Activated effector memory CD4-positive, alpha-beta T cell treated with anti-CD3 and anti-CD28 coated beads, Interleukin-2, amount 50 U/mL, for 16 hours (primary cell): ENCODE results near the gene NCOA1.
A peak's percentile ranks its signal among the peaks of the same experiment; 100 is the strongest.
"Not testable (repeated sequence)": the region's sequence is repeated elsewhere in the genome, so short reads cannot be mapped to it uniquely, and the experiment has no call there.

Source experiments
- DNase-seq: peaks from one replicate; pipeline ENCODE4 v3.0.0-alpha.2; 2020

The NCOA1 gene

DNA sequence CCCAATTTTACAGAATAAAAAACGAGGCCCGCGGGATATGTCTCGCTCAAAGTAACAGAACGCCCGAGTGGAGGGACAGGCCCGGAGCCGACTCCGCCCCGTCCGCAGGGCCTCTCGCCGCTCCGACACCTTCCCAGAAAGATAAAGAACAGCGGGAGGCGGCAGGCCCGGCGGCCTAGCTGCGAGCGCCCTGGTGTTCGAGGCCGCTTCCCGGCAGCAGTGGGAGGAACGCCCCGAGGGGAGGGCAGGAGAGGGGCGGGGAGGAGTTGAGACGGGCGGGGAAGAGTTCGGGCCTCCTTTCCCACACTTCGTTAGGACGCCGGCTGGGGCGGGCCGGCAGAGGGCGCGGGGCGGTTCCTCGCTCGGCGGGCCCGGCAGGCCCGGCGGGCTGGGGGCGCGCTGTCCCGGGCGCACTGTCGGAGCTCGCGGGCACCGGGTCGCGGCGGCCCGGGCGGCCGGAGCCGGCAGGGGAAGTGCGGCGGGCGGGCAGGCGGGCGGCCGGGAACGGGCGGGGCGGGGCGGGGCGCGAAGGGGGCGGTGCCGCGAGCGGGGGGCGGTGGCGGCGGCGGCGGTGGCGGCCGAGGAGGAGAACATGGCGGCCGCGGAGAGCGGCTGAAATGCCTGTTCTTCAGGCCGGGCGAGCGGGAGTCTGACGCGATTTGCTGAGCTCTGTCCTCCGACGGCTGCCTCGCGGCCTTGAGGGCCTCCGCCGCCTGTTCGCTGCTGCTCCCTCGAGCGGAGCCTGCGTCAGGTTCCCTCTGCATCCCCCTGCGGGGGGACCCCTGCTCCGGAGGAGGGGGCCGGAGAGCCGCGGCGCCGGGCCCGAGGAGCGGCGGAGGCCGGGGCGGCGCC lies at the start of gene NCOA1:
NCOA1 (plus strand) TSS at position 565 of the 852 bp plus-strand sequence. CDS start 167,424 bp downstream, outside the sequence.
- DNase-seq: peak; percentile 97

DNA sequence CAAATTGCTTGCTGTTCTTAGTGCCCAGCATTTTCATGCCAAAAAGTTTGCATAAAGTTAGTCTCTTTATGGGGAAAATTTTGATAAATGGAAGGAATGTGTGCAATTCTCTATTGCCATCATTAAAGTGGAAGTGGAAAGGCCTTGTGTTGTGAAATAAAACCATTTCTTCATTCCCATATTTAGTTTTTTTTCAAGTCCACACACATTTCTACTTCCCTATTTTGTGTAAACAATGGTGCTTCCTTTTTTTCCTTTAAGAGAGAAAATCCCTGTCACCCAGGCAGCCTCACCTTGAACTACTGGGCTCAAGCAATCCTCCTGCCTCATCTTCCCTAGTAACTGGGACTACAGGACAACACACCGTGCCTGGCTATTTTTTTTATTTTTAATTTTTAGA lies 42.3 kb upstream of the NCOA1 start:
- no peak for DNase-seq

DNA sequence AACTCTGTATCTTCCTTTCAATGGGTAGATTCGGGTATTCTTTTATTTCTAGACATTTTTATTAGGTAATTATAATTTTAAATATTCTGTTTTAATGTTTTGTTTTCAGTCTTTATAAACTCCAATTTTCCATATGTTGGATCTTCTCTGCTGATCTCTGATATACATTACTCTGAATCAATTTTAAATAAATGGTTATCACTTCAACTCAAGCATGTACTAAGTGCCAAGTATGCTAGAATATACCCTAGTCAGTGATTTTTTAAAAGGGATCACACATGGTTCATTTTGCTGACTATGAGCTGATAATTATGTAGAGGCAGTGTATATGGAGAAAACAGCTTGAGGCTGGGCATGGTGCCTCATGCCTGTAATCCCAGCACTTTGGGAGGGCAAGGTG lies 41.7 kb upstream of the NCOA1 start:
- no peak for DNase-seq

DNA sequence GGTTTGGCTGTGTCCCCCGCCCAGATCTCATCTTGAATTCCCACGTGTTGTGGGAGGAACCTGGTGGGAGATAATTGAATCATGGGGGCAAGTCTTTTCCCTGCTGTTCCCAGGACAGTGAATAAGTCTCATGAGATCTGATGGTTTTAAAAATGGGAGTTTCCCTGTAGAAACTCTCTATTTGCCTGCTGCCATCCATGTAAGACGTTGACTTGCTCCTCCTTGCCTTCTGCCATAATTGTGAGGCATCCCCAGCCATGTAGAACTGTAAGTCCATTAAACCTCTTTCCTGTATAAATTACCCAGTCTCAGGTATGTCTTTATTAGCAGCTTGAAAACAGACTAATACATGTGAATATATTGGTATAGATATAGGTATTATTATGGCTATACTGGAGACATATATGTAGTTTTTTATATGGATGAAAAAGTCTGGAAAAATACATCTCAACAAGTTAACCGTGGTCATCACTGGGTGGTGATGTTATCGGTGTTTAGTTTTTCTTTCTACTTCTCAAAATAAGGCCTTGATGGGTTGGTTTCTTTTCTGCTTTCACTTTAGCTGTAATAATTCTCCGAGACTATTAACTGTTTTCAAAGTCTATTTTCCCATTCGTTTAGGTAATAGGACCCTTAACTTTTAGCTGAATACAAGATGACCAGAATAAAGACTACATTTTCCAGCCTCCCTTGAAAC lies 39.1 kb upstream of the NCOA1 start:
- no peak for DNase-seq

DNA sequence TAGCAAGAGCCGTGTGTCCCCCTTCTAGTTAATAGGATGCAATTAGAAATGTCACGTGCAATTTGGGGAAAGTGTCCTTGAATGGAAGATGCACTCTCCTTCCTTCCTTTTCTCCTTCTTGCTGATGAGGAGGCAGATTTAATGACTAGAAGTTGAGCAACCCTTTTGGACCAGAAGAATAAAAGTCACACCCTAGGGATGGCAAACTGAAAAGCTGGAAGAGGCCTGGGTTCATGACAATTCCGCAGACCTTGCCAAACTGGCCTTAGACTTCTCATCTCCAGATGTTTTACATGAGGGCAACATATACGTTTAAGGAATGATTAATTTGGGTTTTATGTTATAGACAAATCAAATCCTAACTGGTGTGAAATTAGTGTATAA lies 38.6 kb upstream of the NCOA1 start:
- no peak for DNase-seq

DNA sequence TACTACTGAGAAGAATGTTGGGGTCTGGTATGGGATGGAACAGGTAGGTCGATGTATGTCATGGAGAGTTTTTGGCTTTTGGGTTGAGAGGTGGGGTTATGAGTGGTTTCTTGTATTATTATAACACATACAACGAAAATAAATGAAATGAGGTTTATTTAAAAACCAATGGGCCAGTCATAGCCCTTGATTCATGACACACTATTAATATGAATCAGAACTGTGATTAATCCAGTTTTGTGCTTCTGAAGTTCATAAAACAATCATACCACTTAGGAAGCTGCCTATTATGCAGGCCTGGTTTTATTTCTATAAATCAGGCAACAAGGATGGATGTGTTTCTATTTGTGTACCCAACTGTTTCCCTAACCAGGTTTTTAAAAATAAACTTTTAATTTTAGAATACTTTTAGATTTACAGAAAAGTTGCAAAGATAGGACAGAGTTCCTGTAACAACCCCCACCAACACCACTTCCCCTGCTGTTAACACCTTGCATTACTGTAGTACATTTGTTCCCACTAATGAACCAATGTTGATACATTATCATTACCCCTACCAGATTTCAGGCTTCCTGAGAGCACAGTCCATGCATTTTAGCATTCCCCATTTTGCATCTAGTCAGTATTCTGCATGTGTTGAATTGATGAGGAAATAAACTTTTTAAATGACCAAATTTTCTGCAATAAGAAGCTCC lies 37.5 kb upstream of the NCOA1 start:
- DNase-seq: no peak

DNA sequence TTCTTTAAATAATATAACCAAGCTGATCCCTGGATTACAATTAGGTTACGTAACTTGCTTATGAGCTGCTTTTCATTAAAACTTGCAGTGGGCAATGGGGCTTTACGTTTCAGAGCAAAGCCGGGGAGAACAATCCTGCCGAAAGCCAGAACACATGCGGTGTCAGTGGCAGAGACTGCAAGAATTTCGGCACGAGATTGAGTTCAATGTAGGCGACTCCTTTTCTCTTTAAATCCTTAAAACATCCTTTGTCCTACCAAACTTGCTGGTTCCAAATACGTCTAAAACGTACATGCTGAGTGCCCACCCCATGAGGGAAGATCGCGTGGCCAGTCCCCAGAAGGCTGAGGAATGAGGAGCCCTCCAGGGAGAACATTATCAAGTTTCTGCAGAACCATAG lies 36.8 kb upstream of the NCOA1 start:
- DNase-seq: no peak

DNA sequence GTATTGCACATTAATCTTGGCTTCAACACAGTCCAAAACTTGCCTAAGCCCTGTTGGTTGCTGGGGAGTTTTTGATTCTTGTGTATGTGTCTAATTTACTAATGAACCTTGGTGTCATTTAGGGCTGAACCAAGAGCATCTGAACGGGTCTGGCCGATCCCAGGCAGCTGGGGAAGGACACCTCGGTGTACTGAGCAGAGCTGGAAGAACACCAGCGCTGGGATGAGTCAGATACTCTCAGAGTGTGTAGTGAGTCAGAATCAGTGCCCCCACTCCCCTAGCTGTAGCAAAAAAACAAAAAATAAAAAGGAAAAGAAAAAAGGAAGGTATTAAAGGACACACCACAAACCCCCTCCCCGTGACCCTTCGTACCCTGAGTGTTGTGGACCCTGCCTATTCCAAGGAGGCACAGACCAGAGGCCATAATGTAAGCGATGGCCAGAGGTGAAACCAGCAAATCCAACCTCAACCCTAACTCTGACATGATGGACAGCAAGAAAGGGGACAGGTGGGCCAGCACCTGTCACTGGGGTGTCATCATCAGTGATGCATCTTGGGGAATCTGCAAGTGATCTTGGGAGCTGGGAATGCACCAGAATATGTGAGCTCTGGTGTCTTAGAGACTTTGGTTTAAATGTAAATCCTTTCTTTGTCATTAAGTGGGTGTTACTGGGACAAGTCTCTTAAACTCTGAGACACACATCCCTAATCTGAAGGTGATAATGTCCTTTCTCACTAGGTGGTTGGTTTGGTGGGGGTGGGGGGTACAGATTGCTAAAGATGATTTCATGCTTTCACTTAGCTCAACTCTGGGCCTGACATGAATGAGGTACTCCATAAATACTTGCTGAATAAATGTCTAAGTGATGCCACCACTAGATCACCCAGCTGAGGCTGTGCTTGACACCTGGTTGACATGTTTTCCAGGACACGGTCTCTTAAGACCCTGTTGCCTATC lies 34.2 kb upstream of the NCOA1 start:
- DNase-seq: no peak

DNA sequence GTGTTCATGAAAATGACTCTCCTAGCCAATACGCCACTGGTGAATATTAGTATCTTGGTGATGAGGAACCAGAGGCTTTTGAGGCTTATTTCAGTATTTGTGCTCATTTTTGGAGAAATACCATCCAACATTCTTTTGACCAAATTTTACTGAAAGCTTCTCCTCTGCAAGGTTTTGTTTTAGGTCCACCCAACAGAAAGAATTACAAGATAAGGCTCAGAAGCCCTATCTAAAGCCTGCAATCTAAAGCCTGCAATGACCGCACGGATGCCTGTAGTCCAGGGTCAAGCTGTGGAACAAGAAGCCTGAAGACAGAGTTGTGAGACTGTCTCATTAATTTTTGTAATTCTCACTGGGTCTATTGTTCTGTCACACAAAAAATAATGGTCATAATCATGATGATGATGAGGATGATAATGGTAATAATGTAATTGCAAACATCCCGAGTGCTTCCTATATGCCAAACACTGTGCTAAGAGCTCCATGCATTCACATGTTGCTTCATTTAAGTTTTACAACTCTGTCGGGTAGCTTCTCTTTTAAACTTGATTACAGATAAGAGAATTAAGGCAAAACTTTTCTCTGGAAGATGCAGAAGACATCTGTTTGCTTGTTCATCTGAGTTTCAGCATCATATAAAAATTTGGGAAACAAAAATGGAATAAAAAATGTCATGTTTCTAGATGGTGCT lies 33.2 kb upstream of the NCOA1 start:
- no peak for DNase-seq

DNA sequence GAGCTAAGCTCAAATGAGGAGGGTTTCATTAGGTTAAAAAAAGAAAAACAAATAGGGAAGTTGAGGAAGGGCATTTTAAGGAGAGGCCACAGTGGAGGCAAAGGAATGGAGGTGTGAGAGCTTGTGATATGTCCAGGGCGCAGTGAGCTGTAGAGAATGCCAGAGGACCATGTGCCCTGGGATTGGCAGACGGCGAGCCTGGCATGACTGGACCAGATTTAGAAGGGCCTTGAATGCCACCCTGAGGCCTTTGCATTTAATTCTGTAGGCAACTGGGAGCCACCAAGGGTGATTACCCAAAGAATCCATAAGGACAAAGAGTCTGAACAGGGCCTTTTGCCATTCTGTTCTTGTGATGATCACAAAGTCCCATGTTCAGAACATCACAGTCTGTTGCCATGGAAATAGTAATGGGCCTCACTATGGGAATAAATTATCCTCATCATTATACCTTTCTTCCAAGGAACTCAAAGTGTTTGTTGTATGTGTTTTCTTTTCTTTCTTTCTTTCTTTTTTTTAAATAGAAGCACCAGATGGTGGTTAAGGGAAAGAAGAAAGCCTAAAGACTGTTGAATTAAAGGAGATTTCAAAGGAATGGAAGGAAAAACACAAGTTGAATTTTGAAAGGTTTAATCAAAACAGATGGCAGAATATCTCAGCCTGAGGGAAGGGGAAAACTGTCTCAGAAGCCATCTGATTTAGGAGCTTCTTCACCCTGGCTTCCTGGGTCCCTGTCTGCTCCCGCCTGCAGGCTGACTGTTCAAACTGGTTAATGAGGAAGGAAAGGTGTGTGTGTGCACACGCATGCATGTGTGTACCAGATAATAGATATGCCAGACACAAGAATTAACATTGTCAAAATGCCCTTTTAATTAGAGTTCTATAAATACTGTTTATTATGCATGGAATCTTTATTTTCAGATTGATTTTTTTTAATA lies 31.6 kb upstream of the NCOA1 start:
- DNase-seq: no peak

DNA sequence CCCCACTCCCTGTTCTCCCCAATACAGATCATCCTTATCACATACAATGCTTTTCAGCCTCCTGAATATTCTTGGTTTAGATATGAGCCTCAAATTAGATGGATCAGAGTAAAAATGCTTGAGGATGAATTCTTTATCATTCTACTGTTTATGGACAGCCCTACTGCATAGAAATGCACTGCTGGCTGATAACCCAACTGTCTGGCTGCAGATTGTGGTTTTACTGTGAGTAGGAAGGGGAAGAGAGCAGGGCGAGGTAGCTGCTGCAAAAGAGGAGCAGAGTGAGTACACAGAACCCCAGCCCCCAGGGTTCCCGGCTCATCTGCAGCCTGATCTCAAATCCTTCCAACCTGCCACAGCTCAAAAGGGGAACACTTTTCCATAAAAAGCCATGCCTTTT lies 29.4 kb upstream of the NCOA1 start:
- DNase-seq: no peak

DNA sequence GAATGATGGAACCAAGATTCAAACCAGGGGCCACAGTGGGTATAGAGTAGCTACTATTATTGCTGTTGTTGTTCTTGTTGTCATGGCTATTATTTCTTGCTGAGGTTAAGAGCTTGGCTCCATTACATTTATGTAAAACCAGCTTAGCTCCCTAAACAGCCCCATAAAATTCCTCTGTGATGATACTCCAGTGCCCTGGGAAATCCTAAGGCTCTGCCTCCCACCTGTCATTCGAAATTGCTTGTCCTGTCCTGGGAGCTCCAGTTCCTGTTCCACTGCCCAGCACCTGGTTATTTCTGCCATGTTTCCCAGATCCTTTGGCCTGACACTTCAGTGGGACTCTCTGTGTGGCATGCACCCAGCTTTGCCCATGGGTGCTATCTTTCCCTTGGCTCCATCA lies 27.8 kb upstream of the NCOA1 start:
- no peak for DNase-seq

DNA sequence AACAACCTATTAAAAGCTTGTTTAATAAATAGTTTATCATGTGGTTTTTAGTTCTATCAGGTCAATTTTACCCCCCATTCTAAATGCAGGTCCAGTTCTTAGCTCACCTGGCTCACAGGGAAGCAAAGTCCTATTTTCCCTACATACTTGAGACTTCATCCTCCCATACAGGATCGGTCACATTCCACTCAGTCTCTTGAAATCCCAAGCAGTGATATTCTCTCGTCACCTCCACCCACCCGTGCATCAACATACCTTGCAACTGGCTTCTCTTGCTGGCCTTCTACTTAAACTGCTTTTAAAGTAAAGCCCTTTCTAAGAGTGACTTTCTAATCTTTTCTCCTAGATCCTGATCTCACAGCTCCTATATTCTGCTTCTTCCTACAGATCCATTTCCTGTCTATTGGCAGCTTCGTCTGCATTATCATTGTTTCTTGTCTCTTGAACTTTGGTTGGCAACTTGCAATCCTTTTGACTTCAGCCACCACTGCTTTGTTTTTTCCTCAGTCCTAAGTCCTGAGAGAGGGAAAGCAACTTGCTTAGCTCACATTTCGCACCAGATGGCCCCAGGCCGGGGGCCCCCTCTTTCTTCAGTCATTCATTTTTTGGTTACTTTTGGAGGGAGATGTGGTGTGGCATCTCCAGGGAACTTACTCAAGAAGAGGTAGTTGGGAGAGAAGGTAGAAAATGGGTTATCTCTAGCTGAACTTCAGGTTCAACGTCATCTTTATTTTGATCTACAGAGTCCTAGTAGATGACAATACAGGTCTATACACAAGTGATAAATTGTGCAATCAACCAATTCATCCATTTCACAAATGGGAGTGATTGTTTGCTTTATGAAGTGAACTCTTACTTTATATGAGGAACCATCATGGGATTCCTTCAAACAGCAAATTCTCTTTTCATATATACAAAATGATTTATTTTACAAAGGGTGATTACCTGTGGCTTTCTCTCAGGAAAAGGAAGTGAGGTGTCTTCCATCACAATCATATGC lies 23.9 kb upstream of the NCOA1 start:
- no peak for DNase-seq

DNA sequence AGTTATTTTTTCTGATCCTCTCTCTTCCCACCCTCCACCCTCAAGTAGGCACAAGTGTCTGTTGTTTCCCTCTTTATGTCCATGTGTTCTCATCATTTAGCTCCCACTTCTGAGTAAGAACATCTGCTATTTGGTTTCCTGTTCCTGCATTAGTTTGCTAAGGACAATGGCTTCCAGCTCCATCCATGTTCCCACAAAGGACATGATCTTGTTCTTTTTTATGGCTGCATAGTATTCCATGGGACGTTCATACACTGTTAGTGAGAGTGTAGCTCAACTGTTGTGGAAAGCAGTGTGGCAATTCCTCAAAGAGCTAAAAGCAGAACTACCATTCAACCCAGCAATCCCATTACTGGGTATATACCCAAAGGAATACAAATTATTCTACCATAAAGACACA lies 22.6 kb upstream of the NCOA1 start:
- DNase-seq: not testable (repeated sequence)

DNA sequence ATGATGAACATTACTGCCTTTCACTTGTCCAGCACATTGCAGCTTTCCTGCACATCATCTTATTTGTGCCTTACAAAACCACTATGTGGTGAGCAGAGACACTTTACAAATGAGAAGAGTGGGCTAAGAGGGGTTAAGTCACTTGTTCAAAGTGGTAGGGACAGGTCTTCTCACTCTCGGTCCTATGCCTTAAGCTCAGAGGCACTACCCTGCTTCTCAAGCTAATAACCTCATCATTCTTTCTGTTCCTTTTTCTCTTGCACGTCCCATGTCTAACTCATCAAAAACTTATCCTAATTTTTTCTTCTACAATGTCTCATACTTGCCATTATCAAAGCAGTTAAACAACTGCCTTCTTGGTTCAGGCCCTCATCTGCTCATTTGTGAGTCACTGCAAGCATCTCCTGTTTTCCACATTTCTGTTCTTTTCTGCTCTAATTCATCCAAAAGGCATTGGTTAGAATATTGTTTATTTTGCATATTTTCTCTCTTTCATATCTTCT lies 21.9 kb upstream of the NCOA1 start:
- DNase-seq: no peak

DNA sequence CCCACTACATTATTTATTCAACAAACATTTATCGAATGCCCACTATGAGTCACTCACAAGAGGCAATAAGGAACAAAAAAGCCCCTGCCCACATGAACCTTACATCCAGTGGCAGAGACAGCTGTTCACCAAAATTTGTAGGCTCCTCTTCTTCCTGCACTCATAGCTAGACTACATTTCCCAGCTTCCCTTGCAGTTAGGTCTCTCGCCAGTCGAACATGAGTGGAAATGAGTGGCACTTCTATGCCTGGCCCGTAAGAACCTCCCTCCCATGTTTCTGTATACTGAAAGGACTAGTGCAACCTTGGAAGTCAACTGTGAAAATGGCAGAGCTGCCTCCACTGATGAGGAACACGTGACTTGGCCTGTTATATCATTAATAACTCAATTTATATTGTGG lies 19.4 kb upstream of the NCOA1 start:
- no peak for DNase-seq

DNA sequence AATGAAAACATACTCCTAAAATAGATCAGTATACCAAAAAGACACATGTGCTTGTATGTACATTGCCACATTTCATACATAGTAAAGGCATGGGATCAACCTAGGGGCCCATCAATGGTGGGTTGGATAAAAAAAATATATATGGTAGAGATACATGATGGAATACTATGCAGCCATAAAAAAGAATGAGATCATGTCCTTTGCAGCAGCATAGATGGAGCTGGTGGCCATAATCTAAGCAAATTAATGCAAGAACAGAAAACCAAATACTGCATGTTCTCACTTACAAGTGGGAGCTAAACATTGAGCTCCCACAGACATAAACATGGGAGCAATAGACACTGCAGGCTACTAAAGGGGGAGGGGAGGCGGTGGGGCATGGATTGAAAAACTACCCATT lies 18.6 kb upstream of the NCOA1 start:
- no peak for DNase-seq

DNA sequence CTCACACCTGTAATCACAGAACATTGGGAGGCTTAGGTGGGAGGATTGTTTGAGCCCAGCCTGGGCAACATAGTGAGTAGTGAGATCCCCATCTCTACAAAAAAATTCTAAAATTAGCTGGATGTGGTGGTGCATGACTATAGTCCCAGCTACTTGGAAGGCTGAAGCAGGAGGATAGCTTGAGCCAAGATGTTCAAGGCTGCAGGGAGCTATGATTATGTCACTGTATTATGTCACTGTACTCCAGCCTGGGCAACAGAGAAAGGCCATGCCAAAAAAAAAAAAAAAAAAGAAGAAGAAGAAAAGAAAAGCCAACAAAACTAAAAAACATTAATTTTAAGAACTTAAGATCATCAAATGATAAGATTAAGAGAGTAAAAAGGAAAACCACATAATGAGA lies 17.4 kb upstream of the NCOA1 start:
- DNase-seq: no peak

DNA sequence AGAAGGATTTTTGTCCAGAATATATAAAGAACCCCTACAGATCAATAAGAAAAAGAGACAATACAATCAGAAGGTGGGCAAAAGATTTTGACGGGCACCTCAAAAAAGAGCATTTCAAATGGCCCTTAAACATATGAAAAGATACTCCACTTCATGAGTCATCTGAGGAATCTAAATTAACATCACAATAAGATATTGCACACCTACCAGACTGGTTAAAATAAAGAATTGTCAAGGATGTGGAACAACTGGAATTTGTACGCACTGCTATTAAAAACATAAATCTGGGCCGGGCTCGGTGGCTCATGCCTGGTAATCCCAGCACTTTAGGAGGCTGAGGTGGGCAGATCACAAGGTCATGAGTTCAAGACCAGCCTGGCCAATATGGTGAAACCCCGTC lies 17.0 kb upstream of the NCOA1 start:
- DNase-seq: no peak
